ENCODE data around the gene MAML2. TPM values are rescaled to one million over a fixed set of nuclear protein-coding genes. Genes with fewer than 3 reads are reported as not detected.

MAML2 gene
- total RNA-seq, 1 experiment from 2014 or later, result 2.7 TPM

- Mint-ChIP-seq H3K4me3 (no peak overlapping the region), H3K36me3 (ENCODE audit: insufficient read depth in 1 of 3, low read depth in 3 of 3) (peaks cover 7 to 18% (median 7%) of the 10 kb centered on the region in 3 experiments; a peak in 6 of 7 replicates), H3K4me1 (peaks cover 18 to 20% of the 10 kb centered on the region in 2 experiments), H3K27ac (0 out of 7 replicates have a peak overlapping the region, but pooled peaks of 1 of the 3 experiments have one; percentile 75), H3K9me3 (peaks cover 3 to 7% of the 10 kb centered on the region in 2 experiments; a peak in 4 of 5 replicates), H3K27me3 (ENCODE audit: low read depth) (no peaks in the 10 kb centered on the region)
- H3K9ac ChIP-seq (ENCODE audit: extremely low read depth, insufficient read length, low read length), result no peak overlapping the region
- H2BK15ac ChIP-seq (ENCODE audit: low read depth, low read length), result no peak overlapping the region
- H3K4me2 ChIP-seq (ENCODE audit: insufficient read depth, insufficient read length, low read length), result no peak overlapping the region
- no peak overlapping the region for H2BK5ac ChIP-seq (ENCODE audit: insufficient read length, low read length)
- peaks cover 2% of the 10 kb centered on the region; the same call in 1 of the 2 replicates for H3K4me1 ChIP-seq (ENCODE audit: insufficient read depth, low read length)
- no peak overlapping the region for H2AK5ac ChIP-seq (ENCODE audit: insufficient read length, low read length)
- no peak for TF ChIP-seq CTCF (conservative IDR thresholded peaks at IDR 0.05)
- H3K56ac ChIP-seq (ENCODE audit: insufficient read length, low read depth, low read length), result no peak overlapping the region
- H3K18ac ChIP-seq (ENCODE audit: insufficient read length, low read depth, low read length), result no peak overlapping the region
- no peaks in the 10 kb centered on the region for H3K23me2 ChIP-seq (ENCODE audit: insufficient read length, low read depth, low read length, poor library complexity, severe bottlenecking)
- no peak overlapping the region for H3K27ac ChIP-seq (ENCODE audit: insufficient read length, low read depth, low read length)
- no peak for DNase-seq
- no peak overlapping the region for H3K4ac ChIP-seq (ENCODE audit: low read depth, low read length)
- H3K79me2 ChIP-seq (ENCODE audit: insufficient read depth, low read length), result no peaks in the 10 kb centered on the region
- no peak overlapping the region for H3K23ac ChIP-seq (ENCODE audit: insufficient read length, low read depth, low read length)
- no peak overlapping the region for H2BK120ac ChIP-seq (ENCODE audit: low read depth, low read length, poor library complexity, severe bottlenecking)
- WGBS (ENCODE audit: extremely low coverage, insufficient read length, low lambda C conversion rate), result no CpG with 5 or more reads among the region's 2 CpGs
- H3K14ac ChIP-seq (ENCODE audit: insufficient read depth, low read length), result no peak overlapping the region
- no peak overlapping the region for H2BK12ac ChIP-seq (ENCODE audit: insufficient read length, low read depth, low read length)
- peaks cover 3% of the 10 kb centered on the region for H3K79me1 ChIP-seq (ENCODE audit: insufficient read depth, low read depth, low read length, poor library complexity, severe bottlenecking)
- no peaks in the 10 kb centered on the region for H3K27me3 ChIP-seq (ENCODE audit: insufficient read depth, low read length)
- no peak overlapping the region for H4K8ac ChIP-seq (replicated peaks; ENCODE audit: insufficient read length, low read depth, low read length)
- H3T11ph ChIP-seq (ENCODE audit: low read length), result no peak overlapping the region
- H4K91ac ChIP-seq (ENCODE audit: insufficient read length, low read depth, low read length), result no peak overlapping the region
- no peak overlapping the region for H4K5ac ChIP-seq (ENCODE audit: insufficient read length, low read depth, low read length)
- no peak overlapping the region for H2BK20ac ChIP-seq (ENCODE audit: low read depth, low read length, poor library complexity, severe bottlenecking)
- H2AFZ ChIP-seq (ENCODE audit: low read length), result no peak overlapping the region
- H4K20me1 ChIP-seq (ENCODE audit: control insufficient read depth, insufficient read depth, insufficient read length), result no peaks in the 10 kb centered on the region
- H3K9me3 ChIP-seq (ENCODE audit: control insufficient read depth, low read depth, low read length), result no peaks in the 10 kb centered on the region
Observed at GRCh38 chr11:96267496-96268032, 75.4 kb downstream of the MAML2 start.
